GM18873 (cell line): ENCODE data around the gene SLC35F3.
"Not testable (repeated sequence)": the region's sequence is repeated elsewhere in the genome, so short reads cannot be mapped to it uniquely, and the experiment has no call there.

ENCODE experiments used
- ATAC-seq: cut with Tn5 transposase; IDR thresholded peaks from one replicate; pipeline ENCODE4 v1.9.1; 2021; ENCODE audit warnings: mild to moderate bottlenecking, moderate library complexity, moderate number of reproducible peaks; ENCODE audit not compliant: unreplicated experiment, low FRiP score

Gene SLC35F3

DNA sequence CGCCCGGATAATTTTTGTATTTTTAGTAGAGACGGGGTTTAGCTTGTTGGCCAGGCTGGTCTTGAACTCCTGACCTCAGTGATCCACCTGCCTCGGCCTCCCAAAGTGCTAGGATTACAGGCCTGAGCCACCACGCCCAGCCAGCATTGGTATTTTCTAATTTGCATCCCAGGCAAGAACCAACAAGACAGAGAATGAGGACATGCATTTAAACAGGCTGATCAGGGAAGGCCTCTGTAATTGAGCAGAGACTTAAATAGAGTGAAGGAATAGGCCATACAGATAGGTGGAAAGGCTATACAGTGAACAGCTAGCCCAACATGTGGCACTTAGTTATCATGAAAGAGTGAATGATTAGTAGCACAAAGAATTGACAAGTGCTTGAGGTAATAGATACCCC is 230.4 kb downstream of the SLC35F3 start:
- no peak for ATAC-seq

DNA sequence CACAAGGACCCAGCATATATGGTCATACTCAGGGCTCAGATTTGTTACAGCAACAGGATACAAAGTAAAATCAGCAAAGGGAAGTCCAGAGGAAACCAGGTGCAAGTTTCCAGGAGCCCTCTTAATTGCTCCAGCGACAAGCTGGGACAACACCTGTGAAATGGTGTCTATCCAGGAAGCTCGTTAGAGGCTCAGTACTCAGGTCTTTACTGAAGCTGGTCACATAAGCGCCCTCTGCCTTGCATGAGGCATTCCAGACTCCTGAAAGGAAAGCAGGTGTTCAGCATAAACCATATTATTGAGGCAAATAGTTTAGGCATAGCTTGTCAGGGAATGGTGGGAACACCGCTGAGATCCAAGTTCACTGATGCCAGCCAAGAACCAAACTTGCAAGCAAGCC is 231.0 kb downstream of the SLC35F3 start:
- ATAC-seq = no peak

DNA sequence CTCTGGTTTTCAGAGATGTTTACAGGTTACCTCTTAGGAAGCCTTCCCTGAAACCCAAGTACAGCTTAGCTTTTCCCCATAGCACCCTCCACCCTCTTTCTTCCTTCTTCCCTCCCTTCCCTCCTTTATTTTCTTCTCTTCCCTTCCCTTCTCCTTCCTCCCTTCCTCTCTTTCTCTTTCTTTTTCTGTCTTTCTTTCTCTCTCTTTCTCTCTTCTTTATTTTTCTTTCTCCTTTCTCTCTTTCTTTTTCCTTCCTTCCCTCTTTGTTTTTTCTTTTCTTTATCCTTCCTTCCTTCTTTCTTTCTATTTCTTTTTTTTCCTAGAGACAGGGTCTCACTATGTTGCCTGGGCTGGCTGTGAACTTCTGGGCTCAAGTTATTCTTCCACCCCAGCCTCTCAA is 231.6 kb downstream of the SLC35F3 start:
- no peak for ATAC-seq

DNA sequence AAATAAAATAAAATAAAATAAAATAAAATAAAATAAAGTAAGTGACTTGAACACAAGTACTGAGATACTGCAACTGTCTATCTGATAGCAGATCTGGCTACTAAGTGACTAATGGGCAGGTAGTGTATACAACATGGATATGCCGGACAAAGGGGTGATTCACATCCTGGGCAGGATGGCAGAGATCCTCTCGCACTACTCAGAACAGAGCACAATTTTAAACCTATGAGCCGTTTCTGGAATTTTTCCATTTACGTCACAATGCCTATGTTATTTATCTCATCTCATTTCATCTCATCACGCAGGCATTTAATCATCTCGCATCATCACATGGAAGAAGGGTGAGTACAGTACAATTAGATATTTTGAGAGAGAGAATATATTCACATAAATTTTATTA is 235.5 kb downstream of the SLC35F3 start:
- ATAC-seq = no peak

DNA sequence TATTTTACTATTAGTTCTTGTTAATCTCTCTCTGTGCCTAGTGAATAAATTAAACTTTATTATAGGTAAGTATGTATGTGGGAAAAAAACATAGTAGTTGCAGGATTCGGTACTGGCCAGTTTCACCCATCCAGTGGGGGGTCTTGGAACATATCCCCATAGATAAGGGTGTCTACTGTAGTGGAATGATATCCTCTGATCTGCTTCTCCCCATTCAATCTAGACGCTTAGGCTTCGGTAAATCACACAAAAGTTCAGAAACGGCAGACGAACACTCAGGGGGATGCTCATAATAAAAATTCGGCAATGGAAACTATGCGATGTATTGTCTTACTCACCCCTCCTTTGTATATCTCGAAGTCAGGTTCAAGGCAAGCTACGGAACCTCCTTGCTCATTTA is 235.9 kb downstream of the SLC35F3 start:
- ATAC-seq = no peak

DNA sequence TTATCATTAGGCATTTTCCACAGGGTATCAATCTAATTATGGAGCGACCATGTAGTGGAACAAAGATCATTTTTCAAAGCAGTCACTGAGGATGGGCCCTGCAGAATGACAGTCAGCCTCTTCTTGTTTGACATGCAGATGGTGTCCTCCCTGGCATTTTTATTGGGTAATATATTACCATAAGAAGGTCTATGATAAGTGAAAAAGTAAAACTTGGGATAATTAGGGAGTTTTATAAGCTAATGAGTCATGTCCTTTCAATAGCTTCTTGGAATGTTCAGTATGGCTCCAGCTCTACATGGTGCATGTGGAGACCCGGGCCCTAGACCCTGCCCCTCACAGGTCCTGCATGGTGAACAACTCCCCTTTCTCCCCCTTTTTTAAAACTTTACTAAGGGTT is 236.5 kb downstream of the SLC35F3 start:
- ATAC-seq = no peak

DNA sequence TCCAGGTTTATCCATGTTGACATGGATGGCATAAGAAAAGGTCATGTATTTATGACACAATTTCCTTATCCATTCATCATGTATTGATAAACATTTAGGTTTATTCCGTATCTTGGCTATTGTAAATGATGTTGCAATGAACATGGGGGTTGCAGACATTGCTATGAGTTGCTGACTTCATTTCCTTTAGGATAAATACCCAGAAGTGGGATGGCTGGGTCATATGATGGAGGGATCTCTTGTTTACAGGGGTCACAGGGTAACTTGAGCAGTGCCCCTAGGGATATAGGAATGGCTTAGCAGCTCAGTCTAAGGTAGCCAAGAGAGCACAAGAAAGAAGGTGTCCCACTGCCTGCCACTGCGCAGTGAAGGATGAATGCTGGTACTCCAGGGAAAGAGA is 239.2 kb downstream of the SLC35F3 start:
- ATAC-seq = no peak

DNA sequence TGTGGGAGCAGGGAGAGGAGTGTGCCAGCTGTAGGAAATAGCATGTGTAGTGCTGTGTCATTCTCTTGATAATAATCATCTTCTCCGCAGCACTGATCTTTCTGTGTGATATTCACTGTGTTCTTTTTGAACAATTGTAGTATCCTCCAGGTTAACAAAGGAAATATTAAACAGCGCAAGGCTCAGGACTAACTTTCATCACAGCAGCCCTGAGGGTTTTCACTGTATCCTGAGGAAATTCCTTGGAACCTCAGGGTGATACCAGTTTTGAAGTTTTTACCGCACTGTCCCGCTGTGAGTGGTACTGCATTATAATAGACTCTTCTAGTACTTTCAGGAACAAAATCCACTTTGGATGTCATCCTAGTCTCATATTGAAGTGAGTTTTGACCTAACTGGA is 240.4 kb downstream of the SLC35F3 start:
- no peak for ATAC-seq

DNA sequence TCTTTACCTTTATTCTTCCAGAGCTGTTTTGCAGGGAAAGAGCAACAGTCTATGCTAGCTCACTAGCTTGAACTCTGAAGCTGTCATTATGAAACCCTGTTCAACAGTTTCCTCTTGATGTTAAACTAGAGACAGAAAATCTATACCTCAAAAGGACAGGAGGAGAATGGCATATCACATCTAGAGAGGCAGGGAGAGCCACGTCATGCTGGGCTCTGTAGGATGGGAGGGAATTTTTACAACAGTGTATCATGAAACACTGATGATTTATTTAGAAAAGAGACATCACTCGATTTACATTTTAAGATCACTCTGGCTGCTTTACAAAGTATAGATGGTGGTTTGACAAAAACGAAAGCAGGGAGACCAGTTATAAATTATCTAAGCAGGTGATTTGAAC is 243.9 kb downstream of the SLC35F3 start:
- ATAC-seq = no peak

DNA sequence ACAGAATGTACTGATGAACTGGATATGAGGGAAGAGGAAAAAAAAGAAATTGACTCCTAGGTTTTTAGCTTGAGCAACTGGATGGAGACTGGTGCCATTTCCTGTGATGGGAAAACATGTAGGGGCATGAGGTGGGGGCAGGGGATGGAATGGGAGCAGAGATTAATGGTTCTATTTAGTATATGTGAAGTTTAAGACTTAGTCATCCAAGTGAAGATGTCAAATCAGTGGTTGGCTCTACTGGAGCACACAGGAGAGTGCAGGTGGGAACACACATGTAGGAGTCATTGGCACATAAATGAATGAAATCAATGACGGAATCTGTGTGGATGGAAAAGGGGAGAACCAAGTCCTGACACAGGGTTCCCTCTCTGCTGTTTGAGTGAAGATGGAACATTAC is 244.3 kb downstream of the SLC35F3 start:
- ATAC-seq = no peak

DNA sequence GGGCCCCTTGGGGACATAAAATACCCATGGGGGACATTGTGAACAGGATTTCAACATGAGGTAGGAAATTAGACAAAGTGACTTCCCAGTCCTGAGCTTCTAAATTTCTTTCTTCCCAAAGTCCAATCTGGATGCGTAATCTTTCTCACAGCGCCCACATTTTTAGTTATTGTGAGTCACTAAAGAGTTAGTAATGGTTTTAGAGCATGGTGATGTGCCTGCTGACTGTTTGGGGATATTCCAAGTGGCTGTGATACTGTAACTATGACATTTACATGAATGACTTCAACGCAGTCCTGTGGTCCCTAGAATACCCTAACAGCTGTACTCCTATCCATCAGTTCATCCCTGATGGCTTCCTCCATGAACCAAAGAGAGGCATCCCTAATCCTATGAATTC is 244.7 kb downstream of the SLC35F3 start:
- no peak for ATAC-seq

DNA sequence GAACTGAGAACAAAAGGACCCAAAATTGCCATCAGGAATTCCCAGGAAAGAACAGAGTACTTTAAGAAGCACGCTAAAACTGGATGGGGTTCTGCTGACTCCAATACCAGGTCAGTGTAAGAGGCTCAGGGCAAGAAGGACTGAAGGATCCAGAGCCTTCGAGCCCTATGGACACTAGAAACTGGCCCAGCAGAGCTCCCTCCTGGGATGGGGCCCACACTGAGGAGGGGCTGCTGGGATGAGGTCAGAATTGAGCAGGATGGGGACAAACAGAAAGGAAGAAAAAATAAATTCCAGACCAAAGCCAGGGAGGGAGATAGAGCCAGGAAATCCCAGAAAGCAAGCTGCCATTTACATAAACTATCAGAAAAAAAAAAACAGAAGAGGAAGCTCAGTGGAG is 246.4 kb downstream of the SLC35F3 start:
- ATAC-seq = no peak

DNA sequence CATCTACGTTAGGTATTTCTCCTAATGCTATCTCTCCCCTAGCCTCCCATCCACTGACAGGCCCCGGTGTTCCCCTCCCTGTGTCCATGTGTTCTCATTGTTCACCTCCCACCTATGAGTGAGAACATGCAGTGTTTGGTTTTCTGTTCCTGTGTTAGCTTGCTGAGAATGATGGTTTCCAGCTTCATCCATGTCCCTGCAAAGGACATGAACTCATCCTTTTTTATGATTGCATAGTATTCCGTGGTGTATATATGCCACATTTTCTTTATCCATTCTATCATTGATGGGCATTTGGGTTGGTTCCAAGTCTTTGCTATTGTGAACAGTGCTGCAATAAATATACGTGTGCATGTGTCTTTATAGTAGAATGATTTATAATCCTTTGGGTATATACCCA is 247.9 kb downstream of the SLC35F3 start:
- ATAC-seq = not testable (repeated sequence)

DNA sequence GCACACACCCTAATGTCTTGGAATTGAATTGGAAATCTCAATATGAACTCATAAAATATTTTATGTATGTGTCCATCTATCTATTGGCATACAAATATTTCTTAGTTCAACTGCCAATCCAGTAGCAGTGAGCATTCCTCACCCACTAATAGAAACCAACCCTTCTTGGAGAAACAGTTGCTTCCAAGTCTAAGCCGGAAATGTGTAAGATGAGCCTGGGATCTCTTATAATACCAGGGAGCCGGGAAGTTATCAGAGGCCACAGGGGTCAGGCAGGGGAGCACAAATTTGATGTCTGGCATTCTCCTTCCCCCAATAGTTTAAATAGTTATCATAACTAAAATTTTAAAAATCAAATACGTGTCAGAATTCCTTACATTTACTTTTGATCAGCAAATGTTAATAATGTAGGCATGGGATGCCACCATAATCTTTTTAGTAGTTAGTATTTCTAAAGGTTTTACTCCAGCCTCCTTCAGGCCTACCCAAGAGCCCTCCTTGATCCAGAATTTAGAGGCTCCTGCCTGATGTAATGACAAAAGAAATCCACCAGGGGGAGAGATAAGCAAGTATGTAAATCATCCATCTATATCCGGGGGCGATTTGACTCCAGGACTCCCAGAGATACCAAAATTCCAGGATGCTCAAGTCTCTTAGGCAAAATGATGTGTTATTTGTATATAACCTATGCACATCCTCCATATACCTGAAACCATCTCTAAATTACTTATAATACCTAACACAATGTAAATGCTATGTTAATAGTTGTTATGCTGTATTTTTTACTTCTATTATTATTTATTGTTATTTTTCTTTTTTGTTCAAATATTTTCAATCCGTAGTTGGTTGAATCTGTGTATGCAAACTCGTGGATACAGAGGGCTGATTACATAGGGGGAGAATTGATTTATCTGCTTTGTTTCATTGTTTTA is 250.1 kb downstream of the SLC35F3 start:
- ATAC-seq = no peak

DNA sequence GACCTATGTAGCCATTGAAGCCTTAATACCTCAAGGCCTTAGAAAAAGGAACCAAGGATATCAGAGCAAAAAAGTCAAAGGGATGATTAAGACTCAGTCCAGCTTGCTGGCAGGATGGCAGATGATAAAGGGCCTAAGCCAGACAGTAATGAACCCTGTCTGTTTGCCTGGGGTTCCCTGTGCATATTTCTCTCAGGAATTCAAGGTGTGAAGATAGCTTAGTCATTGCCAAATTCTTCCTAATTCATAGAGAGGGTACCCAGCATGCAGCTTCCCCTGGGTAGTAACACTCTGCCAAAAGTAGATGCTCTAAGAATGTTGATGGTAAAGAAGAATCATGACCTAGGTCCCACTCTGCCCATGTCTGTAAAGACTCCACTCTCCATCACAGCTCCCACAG is 258.2 kb downstream of the SLC35F3 start:
- ATAC-seq = no peak

DNA sequence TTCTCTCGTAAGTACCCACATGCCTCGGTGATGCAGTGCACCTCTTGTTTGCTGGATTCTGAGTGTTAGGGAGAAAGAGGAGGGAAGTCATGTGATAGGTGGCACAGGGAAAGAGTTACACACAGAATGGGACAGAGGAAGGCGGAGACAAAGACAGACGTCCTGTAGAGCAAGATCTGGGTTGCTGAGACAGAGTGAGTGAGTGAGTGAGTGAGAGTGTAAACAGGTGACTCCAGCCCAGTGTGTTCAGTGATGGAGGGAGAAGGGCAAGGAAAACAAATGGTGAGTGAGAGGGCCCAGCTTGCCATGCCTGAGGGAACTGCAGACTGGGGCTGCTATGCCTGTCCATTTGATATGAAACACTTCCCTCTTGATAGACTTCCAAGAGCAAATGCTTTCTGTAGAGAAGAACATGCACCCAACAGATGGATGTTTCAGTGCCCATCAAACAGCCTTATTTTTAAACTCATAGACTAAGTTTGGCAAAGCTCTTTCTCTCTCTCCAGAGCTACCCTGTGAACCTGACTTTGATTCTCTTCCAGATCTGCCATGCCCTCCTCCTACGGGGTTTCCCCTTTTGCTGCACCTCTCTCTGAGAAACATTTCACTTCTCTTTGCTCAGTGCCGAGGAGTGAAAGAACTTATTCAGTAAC is 258.9 kb downstream of the SLC35F3 start:
- no peak for ATAC-seq

DNA sequence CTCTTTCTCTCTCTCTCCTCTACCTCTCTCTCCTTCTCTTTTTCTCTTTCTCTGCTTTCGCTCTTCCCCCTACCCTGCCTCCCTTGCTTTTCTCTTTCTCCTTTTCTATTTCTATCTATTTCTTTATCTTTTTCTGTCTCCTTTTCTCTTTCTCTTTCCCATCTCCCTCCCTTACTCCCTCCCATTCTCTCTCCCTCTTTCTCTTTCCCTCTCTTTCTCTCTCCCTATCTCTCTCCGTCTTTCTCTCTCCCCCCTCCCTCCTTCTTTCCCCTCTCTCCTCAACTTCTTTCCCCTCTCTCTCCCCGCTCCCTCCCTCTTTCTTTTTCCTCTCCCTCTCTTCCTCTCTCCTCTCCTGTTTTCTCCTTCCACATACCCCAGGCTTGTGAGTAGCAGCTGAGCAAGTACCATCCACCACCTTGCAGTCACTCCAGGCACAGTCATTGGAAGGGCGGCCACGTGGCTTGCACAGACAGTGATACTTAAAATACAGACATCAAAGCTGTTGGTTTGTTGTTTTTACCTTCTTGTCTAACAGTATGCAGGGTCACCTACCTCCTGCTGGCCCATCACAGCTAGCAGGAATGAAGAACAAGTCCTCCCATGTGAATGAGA is 259.7 kb downstream of the SLC35F3 start:
- no peak for ATAC-seq

DNA sequence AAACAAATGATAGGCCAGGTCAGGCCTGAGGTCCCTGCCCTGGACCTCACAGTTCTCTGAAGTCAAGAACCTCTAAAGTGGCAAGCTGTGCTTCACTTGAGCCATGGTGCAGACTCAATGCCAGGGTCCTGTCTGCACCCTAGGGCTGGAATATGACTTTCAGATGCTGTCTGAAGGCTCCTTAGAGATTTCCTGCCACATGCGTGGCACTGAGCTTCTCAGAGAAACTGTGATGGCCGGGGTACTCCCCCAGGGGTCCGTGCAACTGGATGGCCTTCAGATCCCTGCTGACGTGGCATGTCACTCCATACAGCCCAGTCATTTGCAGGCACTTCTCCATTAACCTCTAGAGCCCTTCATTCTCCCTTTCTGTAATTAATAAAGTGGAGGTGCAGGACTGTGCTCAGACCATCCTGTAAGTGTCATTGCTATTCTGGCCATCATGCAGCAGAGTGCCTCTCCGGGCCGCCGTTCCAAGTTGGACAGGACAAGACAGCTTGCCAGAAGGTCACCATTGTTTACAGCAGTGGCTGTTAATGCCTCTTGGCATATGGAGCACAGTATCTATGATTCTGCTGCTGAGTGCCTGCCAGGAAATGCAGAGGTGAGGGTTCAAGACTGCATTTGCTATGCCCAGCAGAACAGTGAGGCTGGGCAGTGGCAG is 263.7 kb downstream of the SLC35F3 start:
- no peak for ATAC-seq

DNA sequence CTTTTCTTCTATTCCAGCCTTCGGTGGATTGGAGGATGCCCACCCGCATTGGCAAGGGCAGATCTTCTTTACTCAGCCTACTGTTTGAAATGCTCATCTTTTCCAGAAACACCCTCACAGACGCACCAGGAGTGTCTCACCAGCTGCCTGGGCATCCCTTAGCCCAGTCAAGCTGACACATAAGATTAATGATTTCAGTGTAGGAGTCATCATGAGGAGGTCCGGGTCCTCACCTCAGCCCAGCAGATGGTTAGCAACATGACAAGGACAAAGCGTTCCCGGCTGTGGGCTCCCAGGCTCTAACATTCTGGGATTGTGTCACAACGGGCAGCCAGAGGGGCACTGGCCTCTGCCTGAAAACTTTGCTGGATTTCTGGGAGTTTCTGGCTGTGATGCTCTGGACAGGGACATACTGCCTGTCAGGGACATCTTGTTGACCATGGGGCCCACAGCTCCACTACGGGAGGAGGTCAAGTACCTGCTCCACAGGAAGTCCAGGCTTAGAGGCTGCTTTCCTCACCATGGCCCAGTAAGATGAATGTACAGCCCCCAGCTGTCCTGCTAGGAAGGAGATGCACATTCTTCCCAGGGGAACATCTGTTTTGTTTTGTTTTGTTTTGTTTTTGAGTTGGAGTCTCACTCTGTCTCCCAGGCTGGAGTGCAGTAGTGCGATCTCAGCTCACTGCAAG is 264.8 kb downstream of the SLC35F3 start:
- no peak for ATAC-seq

DNA sequence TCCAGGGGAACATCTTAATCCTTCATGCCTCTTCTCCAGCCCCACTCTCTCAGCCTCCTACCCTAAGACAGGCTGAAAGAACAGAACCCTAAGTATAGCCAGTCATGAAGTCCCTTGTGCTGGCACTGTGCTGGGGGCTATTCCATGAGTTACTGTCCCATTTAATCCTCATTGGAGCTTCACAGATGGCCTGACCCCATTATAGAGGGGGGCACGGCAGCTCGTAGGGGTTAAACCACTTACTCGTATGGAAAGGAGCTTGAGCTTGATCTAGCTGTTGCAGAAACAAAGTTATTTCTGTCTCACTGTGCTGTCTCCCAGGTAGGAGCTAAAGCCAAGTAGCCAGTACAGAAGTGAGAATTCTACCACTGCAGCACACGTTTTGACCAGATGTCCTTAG is 265.6 kb downstream of the SLC35F3 start:
- no peak for ATAC-seq
